H1 (cell line): Measurements from ENCODE around the gene CEBPA. TPM values are rescaled to one million over a fixed set of nuclear protein-coding genes. Genes with fewer than 3 reads are reported as not detected.

Source experiments
- CTCF ChIA-PET: fragments of 300-600 bp; sonication (Branson Sonifier 250); formaldehyde crosslinking; loops from one replicate; lab custom pipeline; 2021; ENCODE audit not compliant: partially characterized antibody; lab: Charles Lee
- POLR2A ChIA-PET: fragments of 300-600 bp; sonication (Branson Sonifier 250); formaldehyde crosslinking; loops from one replicate; lab custom pipeline; 2021; ENCODE audit warnings: inconsistent platforms; ENCODE audit not compliant: partially characterized antibody; lab: Charles Lee
- DNase-seq, 2 experiments: peaks; one replicate each; pipeline versions ENCODE4 v3.0.0 to v3.0.0-alpha.2; 2010 to 2022; ENCODE audit warnings: low spot score in 2 of 2, low read depth in 1 of 2, mixed read lengths in 1 of 2
- FAIRE-seq: peaks from 2 replicates; lab custom pipeline; 2011; peaks lifted over from hg19 to GRCh38; lab: Jason Lieb, UNC
- H2AFZ ChIP-seq: 2 replicates; pipeline ENCODE4 v1.8.1; 2012; ENCODE audit warnings: low read length, inconsistent platforms
- H2AK5ac ChIP-seq: 2 replicates; pipeline ENCODE4 v1.6.1; 2013; ENCODE audit warnings: low read depth, low read length
- H2BK120ac ChIP-seq: replicated peaks from 2 replicates; pipeline ENCODE3; 2013; ENCODE audit warnings: low read depth, low read length, inconsistent platforms
- H2BK12ac ChIP-seq: 2 replicates; pipeline ENCODE4 v1.6.1; 2013; ENCODE audit warnings: low read depth, low read length
- H2BK15ac ChIP-seq: 2 replicates; pipeline ENCODE4 v1.6.1; 2013; ENCODE audit warnings: low read length
- H2BK20ac ChIP-seq: 2 replicates; pipeline ENCODE4 v1.6.1; 2013; ENCODE audit warnings: low read length
- H2BK5ac ChIP-seq: 2 replicates; pipeline ENCODE4 v1.6.1; 2013; ENCODE audit warnings: low read depth, low read length
- H3K14ac ChIP-seq: 2 replicates; pipeline ENCODE4 v1.6.1; 2013; ENCODE audit warnings: inconsistent platforms; ENCODE audit not compliant: insufficient read length
- H3K18ac ChIP-seq: 2 replicates; pipeline ENCODE4 v1.6.1; 2013; ENCODE audit warnings: low read length; ENCODE audit errors: extremely low read depth
- H3K23ac ChIP-seq: 2 replicates; pipeline ENCODE4 v1.6.1; 2013; ENCODE audit warnings: inconsistent platforms; ENCODE audit not compliant: insufficient read length
- H3K23me2 ChIP-seq: 2 replicates; pipeline ENCODE4 v1.6.1; 2013; ENCODE audit warnings: low read depth, low read length
- H3K27ac ChIP-seq: 2 replicates; pipeline ENCODE4 v1.6.1; 2011; ENCODE audit warnings: low read depth, low read length, inconsistent platforms
- H3K27me3 ChIP-seq, 4 experiments: replicated peaks in 1 of 4; 1 replicate in 1 of 4; 2 replicates in 3 of 4; pipeline versions ENCODE4 v1.6.1 to v1.8.1; 2011 to 2013; ENCODE audit warnings: low read length in 3 of 4, mild to moderate bottlenecking in 3 of 4, inconsistent platforms in 2 of 4, mixed read lengths in 2 of 4, moderate library complexity in 1 of 4; ENCODE audit not compliant: control insufficient read depth in 3 of 4, insufficient read depth in 3 of 4; ENCODE audit errors: extremely low read depth in 1 of 4
- H3K36me3 ChIP-seq, 4 experiments: 2 replicates each; pipeline versions ENCODE4 v1.6.1 to v1.8.1; 2011 to 2013; ENCODE audit warnings: mild to moderate bottlenecking in 4 of 4, low read length in 3 of 4, moderate library complexity in 2 of 4, control low read depth in 1 of 4, inconsistent platforms in 1 of 4; ENCODE audit not compliant: insufficient read depth in 4 of 4, control insufficient read depth in 2 of 4
- H3K4ac ChIP-seq: replicated peaks from 2 replicates; pipeline ENCODE3; 2013; ENCODE audit warnings: low read length, low read depth, mixed read lengths, inconsistent platforms; ENCODE audit not compliant: insufficient read length
- H3K4me1 ChIP-seq, 4 experiments: replicated peaks in 1 of 4; 1 replicate in 1 of 4; 2 replicates in 3 of 4; pipeline versions ENCODE4 v1.6.1 to v1.8.1; 2011 to 2013; ENCODE audit warnings: low read length in 3 of 4, inconsistent platforms in 2 of 4, mixed read lengths in 1 of 4; ENCODE audit not compliant: insufficient read depth in 4 of 4, control insufficient read depth in 3 of 4
- H3K4me2 ChIP-seq, 2 experiments: 2 replicates each; pipeline versions ENCODE4 v1.6.1 to v1.8.1; 2011 to 2013; ENCODE audit warnings: low read depth in 2 of 2, low read length in 2 of 2, control low read depth in 1 of 2, inconsistent platforms in 1 of 2, mild to moderate bottlenecking in 1 of 2; ENCODE audit not compliant: insufficient read depth in 1 of 2
- H3K4me3 ChIP-seq, 4 experiments: fragments of 200-600, 300-600 bp in 1 of 4; sonication (generic), shearing (Covaris generic), sonication (Bioruptor Twin) in 1 of 4; 2 replicates each; pipeline versions ENCODE4 v1.5.1 to v1.8.1; 2011 to 2016; ENCODE audit warnings: low read length in 4 of 4, low read depth in 3 of 4, control low read depth in 2 of 4, inconsistent platforms in 2 of 4, mild to moderate bottlenecking in 2 of 4, mixed read lengths in 1 of 4, moderate library complexity in 1 of 4; ENCODE audit not compliant: insufficient read depth in 2 of 4; ENCODE audit errors: extremely low read depth in 1 of 4
- H3K56ac ChIP-seq: replicated peaks from 2 replicates; pipeline ENCODE3; 2013; ENCODE audit warnings: low read depth, mild to moderate bottlenecking, mixed read lengths, low read length, inconsistent platforms; ENCODE audit not compliant: insufficient read length
- H3K79me1 ChIP-seq: 2 replicates; pipeline ENCODE4 v1.6.1; 2013; ENCODE audit warnings: low read depth, low read length, control low read depth
- H3K79me2 ChIP-seq, 2 experiments: 2 replicates each; pipeline versions ENCODE4 v1.6.1 to v1.8.1; 2012 to 2013; ENCODE audit warnings: low read length in 2 of 2, mild to moderate bottlenecking in 2 of 2, inconsistent platforms in 1 of 2; ENCODE audit not compliant: insufficient read depth in 2 of 2, control insufficient read depth in 1 of 2
- H3K9ac ChIP-seq, 4 experiments: replicated peaks in 1 of 4; 1 replicate in 1 of 4; 2 replicates in 3 of 4; pipeline versions ENCODE4 v1.6.1 to v1.8.1; 2011 to 2013; ENCODE audit warnings: low read depth in 3 of 4, low read length in 3 of 4, control low read depth in 2 of 4, mild to moderate bottlenecking in 2 of 4, moderate library complexity in 2 of 4, inconsistent platforms in 1 of 4; ENCODE audit errors: extremely low read depth in 1 of 4
- H3K9me3 ChIP-seq, 2 experiments: 2 replicates each; pipeline versions ENCODE4 v1.6.1 to v1.8.1; 2012 to 2013; ENCODE audit warnings: mild to moderate bottlenecking in 2 of 2, moderate library complexity in 2 of 2, control low read depth in 1 of 2, inconsistent platforms in 1 of 2, low read depth in 1 of 2, low read length in 1 of 2, mixed read lengths in 1 of 2; ENCODE audit not compliant: insufficient read depth in 2 of 2
- H4K20me1 ChIP-seq, 2 experiments: replicated peaks in 1 of 2; 2 replicates each; pipeline versions ENCODE3 to v1.8.1; 2011 to 2013; ENCODE audit warnings: inconsistent platforms in 2 of 2, low read length in 2 of 2, mild to moderate bottlenecking in 1 of 2; ENCODE audit not compliant: insufficient read depth in 2 of 2, control insufficient read depth in 1 of 2
- H4K5ac ChIP-seq: 2 replicates; pipeline ENCODE4 v1.6.1; 2013; ENCODE audit warnings: low read length, low read depth, mixed read lengths, inconsistent platforms; ENCODE audit not compliant: insufficient read length
- H4K8ac ChIP-seq: 2 replicates; pipeline ENCODE4 v1.8.0; 2013; ENCODE audit warnings: mild to moderate bottlenecking, moderate library complexity, low read length, inconsistent platforms; ENCODE audit not compliant: insufficient read depth; ENCODE audit errors: extremely low read depth
- H4K91ac ChIP-seq: replicated peaks from 2 replicates; pipeline ENCODE3; 2013; ENCODE audit warnings: low read length, mixed read lengths, inconsistent platforms; ENCODE audit not compliant: insufficient read length
- RBBP5 ChIP-seq: IDR thresholded peaks from 2 replicates; pipeline ENCODE4 v1.7.1; 2012; ENCODE audit warnings: low read depth, mild to moderate bottlenecking, inconsistent platforms, low read length, moderate library complexity, borderline replicate concordance
- WGBS, 2 experiments: shearing (Covaris generic) in 1 of 2; methylation state at CpG; one replicate each; pipeline versions ENCODE4 v1.1.6 to v1.1.7; 2013 to 2015; ENCODE audit warnings: low lambda C conversion rate in 2 of 2, mixed read lengths in 2 of 2, inconsistent platforms in 1 of 2, low coverage in 1 of 2, missing lambda C conversion rate in 1 of 2; ENCODE audit not compliant: insufficient replicate concordance in 2 of 2, insufficient coverage in 1 of 2, insufficient read length in 1 of 2; ENCODE audit errors: extremely low coverage in 1 of 2, missing lambda C conversion rate in 1 of 2; 5-methylcytosine and 5-hydroxymethylcytosine counted together
- polyA plus RNA-seq, 7 experiments: library from polyadenylated mRNA; depleted of rRNA in 3 of 7; stranded (reverse) in 5 of 7; unstranded in 2 of 7; fragments of >200 nt in 5 of 7; fragments of 200-250 nt in 2 of 7; gene quantifications; 1 replicate in 5 of 7; 2 replicates in 1 of 7; 4 replicates in 1 of 7; pipeline versions ENCODE4 v1.2.1 to v1.2.3, GENCODE V29; 2011 to 2013; ENCODE audit warnings: missing spikeins in 2 of 7, mixed read lengths in 2 of 7
- total RNA-seq: library from RNA; stranded (reverse); fragmentation: NEBNext Ultra II Directional; extraction: Animal tissue kit (Norgen Biotek cat#: 25700); gene quantifications from 2 replicates; pipeline ENCODE4 v1.2.1, GENCODE V29; 2021

The CEBPA gene
- total and polyA plus RNA-seq, 2 of the 8 experiments (the other 6 are each of a cell fraction or from before 2014, with no cell fraction given): 2.0 to 2.7 TPM

DNA sequence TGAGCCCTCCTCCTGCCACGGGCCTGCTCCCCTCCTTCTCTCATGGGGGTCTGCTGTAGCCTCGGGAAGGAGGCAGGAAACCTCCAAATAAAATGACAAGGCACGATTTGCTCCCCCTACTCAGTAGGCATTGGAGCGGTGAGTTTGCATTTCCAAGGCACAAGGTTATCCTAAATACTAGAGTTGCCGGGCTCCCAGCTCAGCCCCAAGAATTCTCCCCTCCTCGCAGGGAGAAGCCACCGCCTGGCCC lies 1.5 kb downstream of the CEBPA start:
- DNase-seq: no peak
- Histone ChIP-seq H2AFZ (no peak overlapping the region), H3K27ac (no peak overlapping the region), H3K23ac (no peak overlapping the region), H3K4ac (no peak overlapping the region), H4K8ac (no peak overlapping the region), H2BK5ac (no peak overlapping the region), H3K36me3 (no peaks in the 10 kb centered on the region; a peak in 1 of 8 replicates), H3K14ac (no peak overlapping the region), H4K5ac (no peak overlapping the region), H2BK15ac (no peak overlapping the region), H3K9me3 (no peaks in the 10 kb centered on the region), H3K4me1 (peaks cover 3 to 16% (median 12%) of the 10 kb centered on the region in 4 experiments), H3K27me3 (peaks cover 20 to 53% (median 44%) of the 10 kb centered on the region in 4 experiments), H2BK20ac (no peak overlapping the region), H3K4me2 (peak overlapping the region; percentile 76 to 79), H3K18ac (no peak overlapping the region), H3K4me3 (peak overlapping the region; percentile 30 to 57 (median 35); a peak in 4 of 8 replicates), H2BK12ac (0 out of 2 replicates have a peak overlapping the region, but pooled peaks have one; percentile 80), H4K91ac (no peak overlapping the region), H2BK120ac (no peak overlapping the region), H3K23me2 (peaks cover 12% of the 10 kb centered on the region; the same call in 1 of the 2 replicates), H3K79me1 (no peaks in the 10 kb centered on the region; the same call in 1 of the 2 replicates), H3K9ac (no peak overlapping the region), H3K56ac (no peak overlapping the region), H3K79me2 (no peaks in the 10 kb centered on the region), H4K20me1 (peaks cover 2 to 5% of the 10 kb centered on the region in 2 experiments), H2AK5ac (no peak overlapping the region)
- POLR2A ChIA-PET: interaction anchor here (1.0 to 5.0 kb wide), 13 partner anchors 8 to 100 kb away, joined by 3 to 48 read pairs (median 4); partner anchors contain the start of gene CEBPG
- WGBS, 2 experiments: 15% methylated on average over 6 of the region's 7 CpGs; no CpG with 5 or more reads in 1 of the 2 experiments
- CTCF ChIA-PET: interaction anchor here (1.0 to 3.6 kb wide), 8 partner anchors 11 to 157 kb away, joined by 3 to 9 read pairs (median 4); no protein-coding TSS in a partner anchor
- no peak for TF ChIP-seq RBBP5
- no peak for FAIRE-seq
